GM18498 (cell line): ENCODE data around the gene SCFD2.

Source experiments
- ATAC-seq: cut with Tn5 transposase; IDR thresholded peaks from one replicate; pipeline ENCODE4 v1.9.1; 2021; ENCODE audit warnings: mild to moderate bottlenecking, moderate library complexity; ENCODE audit not compliant: unreplicated experiment

SCFD2 gene

GRCh38 chr4:52868133-52868532 lies 497.7 kb downstream of the SCFD2 start:
- no peak for ATAC-seq

GRCh38 chr4:52867163-52867562 lies 498.7 kb downstream of the SCFD2 start:
- no peak for ATAC-seq

GRCh38 chr4:52866734-52867133 lies 499.1 kb downstream of the SCFD2 start:
- no peak for ATAC-seq

GRCh38 chr4:52865300-52865699 lies 500.6 kb downstream of the SCFD2 start:
- ATAC-seq: no peak

GRCh38 chr4:52864793-52865192 lies 501.1 kb downstream of the SCFD2 start:
- no peak for ATAC-seq

GRCh38 chr4:52863324-52863723 lies 502.5 kb downstream of the SCFD2 start:
- ATAC-seq: no peak

GRCh38 chr4:52862639-52863161 lies 503.2 kb downstream of the SCFD2 start:
- no peak for ATAC-seq

GRCh38 chr4:52861879-52862616 lies 503.8 kb downstream of the SCFD2 start, which contains the start of gene RASL11B:
Gene RASL11B (plus strand): TSS chr4:52862317. CDS start chr4:52862508, 191 bp downstream.
- ATAC-seq: peak; percentile 100

GRCh38 chr4:52861171-52861823 lies 504.6 kb downstream of the SCFD2 start:
- ATAC-seq: no peak

GRCh38 chr4:52860361-52860760 lies 505.5 kb downstream of the SCFD2 start:
- ATAC-seq: no peak

GRCh38 chr4:52856801-52857200 lies 509.1 kb downstream of the SCFD2 start:
- no peak for ATAC-seq

- no peak for ATAC-seq
Observed at GRCh38 chr4:52853351-52853750, 512.5 kb downstream of the SCFD2 start.

GRCh38 chr4:52852711-52853110 lies 513.1 kb downstream of the SCFD2 start:
- ATAC-seq: no peak

- ATAC-seq: no peak
Observed at GRCh38 chr4:52852041-52852440, 513.8 kb downstream of the SCFD2 start.

GRCh38 chr4:52850406-52851124 lies 515.3 kb downstream of the SCFD2 start:
- no peak for ATAC-seq

GRCh38 chr4:52848254-52848653 lies 517.6 kb downstream of the SCFD2 start:
- ATAC-seq: no peak

GRCh38 chr4:52846502-52846901 lies 519.4 kb downstream of the SCFD2 start:
- no peak for ATAC-seq

- ATAC-seq: no peak
Observed at GRCh38 chr4:52844596-52844995, 521.3 kb downstream of the SCFD2 start.

GRCh38 chr4:52843958-52844357 lies 521.9 kb downstream of the SCFD2 start:
- peak; percentile 52 for ATAC-seq

- no peak for ATAC-seq
Observed at GRCh38 chr4:52843351-52843750, 522.5 kb downstream of the SCFD2 start.

- ATAC-seq: no peak
Observed at GRCh38 chr4:52842792-52843191, 523.1 kb downstream of the SCFD2 start.
